NOMO-1 (cell line): ENCODE measurements around the gene C8B.

ENCODE experiments used
- DNase-seq, 2 experiments: peaks; one replicate each; lab custom pipeline; 2025; ENCODE audit not compliant: unreplicated experiment in 2 of 2; lab: John Stamatoyannopoulos, UW

Gene C8B

DNA sequence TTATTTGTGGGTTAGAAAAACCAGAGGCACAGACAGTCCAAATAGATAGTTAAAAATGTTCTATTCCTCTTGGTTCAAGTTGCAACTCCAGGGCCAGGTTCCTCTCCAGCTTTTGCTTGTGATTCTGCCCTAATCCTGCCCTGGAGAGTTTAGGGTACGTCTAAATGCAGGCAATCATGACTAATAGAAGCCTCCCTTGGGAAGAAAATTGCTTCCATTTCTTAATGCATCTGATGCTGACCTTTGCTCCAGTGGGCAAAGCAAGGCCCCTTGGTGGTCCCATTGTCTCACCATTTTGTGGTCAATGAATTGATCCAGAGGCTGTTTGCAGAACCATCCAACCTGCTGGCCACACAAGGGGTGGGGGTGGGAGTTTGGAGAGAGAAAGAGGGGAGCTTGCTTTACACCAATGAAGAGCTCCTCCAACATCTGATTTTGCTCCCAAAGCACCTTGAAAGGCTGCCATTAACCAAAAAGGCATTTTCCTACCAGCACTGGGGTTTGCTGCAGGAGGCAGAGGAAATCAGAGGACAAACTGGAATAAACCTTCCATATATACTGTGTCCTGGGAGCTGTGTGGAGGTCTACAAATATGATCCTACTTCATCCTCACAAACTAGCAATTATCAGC lies 31.3 kb downstream of the C8B start:
- no peak for DNase-seq

- DNase-seq: no peak
Observed at GRCh38 chr1:56933606-56934005, 32.2 kb downstream of the C8B start.

DNA sequence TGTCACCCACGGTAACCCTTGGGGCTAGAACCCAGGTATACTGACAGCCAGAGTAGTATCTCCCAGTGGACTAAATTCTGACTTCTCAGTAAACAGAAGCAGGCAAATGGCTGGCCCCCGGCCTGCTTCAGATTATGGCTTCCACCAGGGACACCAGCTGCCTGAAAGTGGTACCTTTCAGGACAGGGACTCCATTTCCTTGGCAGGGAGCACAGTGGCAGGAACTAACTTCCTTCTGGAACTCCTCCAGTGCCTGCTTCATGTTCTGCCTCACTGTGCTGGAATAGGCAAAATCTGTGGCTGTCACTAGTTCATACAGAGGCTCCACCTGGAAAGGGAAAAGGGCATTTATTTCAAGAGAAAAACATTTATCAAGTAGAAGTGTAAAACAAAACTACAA lies 32.7 kb downstream of the C8B start:
- no peak for DNase-seq

- DNase-seq: no peak
Observed at GRCh38 chr1:56931686-56932085, 34.1 kb downstream of the C8B start.

GRCh38 chr1:56931211-56931610 lies 34.6 kb downstream of the C8B start:
- DNase-seq: no peak

DNA sequence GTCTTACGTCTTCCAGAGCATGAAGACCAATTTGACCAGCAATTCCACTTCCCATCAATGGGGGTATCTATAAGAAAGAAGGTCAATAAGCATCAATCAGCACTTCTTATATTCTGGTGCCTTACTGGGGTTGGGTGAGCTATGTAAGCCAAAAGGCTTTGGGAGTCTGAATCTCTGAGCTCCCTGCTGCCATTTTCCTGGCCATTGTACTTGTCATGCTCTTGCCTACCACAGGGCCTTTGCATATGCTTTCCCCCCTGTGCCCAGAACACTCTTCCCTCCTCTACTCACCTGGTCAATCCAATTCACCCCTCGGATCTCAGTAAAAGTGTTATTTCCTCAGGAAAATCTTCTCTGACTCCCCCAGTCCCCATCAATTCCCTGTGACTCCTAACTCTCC lies 36.3 kb downstream of the C8B start:
- no peak for DNase-seq

DNA sequence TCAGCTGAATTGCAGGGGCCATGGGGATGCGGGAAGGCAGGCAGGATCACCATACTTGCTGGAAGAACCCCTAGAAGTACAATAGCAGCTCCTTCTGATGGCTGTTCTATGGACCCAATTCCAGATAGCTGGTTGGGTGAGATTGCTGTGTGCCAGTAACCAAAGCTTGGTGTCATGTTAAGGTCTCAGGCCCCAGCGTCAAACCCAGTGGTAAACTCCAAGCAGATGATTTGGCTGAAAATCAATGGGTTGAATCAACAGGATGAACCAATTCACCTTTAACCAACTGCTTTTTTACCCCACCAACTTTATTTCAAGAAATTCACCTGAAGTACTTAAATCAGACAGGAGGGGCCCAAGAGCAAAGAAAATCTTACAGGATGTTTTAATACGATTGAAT lies 37.8 kb downstream of the C8B start:
- no peak for DNase-seq

DNA sequence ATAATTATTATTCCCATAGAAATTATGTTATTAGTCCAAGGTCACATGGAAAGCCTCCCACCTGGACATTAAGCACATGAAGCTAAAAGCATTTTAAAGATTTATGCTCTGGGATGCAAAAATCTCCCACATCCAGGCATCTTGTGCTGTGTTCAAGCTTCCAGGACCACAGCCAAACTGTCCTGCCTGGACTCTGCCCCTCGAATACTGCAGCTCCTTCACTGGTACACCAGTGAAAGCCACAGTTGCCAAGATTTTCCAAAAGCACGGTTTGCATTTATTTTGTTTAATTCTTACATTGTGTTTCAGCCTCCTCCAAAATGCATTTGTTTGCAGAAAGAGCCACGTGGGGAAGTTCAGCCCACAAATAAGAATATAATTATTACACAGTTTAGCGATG lies 38.6 kb downstream of the C8B start:
- DNase-seq: no peak

DNA sequence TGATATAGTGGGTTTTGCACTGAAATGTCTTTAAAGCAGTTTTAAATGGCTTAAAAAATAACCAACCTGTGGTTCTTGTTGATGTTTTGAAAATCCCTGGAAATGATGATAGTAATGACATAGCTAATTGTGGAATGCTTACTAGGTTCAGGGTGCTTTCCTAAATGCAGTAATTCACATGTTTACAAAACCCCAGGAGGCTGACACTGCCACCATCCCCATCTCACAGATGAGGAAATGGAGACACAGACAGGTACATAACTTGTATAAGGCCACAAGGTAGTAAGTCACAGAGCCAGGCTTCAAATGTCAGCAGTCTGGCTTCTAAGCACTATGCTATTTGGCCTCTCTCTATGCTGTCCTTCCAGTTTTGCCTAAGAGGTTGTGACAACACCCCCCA lies 40.6 kb downstream of the C8B start:
- no peak for DNase-seq

DNA sequence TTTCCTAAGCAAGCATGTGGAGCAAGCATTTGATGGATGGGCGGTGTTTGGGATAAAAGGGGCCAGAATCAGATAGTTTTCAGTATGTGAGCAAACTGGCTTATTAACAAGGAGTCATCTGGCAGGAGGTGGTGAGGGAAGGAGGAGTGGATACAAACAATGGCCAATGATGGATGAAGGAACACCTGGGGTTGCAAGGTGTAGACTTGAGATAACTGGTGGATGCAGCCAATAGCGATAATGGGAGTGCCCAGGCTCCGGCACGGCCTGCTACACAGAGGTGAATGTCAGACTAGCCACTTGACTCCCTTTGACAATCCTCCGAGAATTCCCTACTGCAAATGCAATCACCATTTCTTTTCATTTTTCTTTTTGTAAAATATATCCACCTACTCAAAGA lies 41.7 kb downstream of the C8B start:
- no peak for DNase-seq

GRCh38 chr1:56923201-56923600 lies 42.6 kb downstream of the C8B start:
- no peak for DNase-seq

DNA sequence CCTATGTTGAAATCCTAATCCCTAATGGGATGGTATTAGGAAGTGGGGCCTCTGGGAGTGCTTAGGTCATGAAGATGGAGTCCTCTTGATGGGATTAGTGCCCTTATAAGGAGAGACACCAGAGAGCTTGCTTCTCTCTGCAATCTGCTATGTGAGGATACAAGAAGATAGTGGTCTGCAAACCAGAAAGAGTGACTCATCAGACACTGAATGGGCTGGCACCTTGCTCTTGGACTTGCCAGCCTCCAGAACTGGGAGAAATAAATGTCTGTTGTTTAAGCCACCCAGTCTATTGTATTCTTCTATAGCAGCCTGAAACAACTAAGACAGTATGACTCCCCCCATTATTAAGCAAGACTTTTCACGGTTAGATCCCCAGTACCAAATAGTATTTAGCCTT lies 43.3 kb downstream of the C8B start:
- no peak for DNase-seq

DNA sequence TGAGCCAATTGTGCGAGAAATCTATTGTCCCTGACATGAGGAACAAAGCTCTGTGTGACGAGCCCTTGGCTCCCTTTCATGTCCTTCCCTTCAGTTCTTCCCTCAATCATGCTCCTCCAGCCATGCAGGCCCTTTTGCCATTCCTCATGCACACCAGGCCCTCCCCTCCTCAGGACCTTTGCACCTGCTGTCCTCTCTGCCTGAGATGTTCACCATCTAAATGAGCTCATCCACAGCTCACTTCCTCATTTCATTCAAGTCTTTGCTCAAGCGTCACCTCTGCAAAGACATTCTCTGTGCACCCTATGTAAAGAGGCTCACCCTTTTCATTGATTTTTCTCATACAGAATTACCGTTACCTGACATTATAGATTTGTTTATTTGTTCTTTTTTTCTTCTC lies 43.7 kb downstream of the C8B start:
- peak; percentile 6 to 19 for DNase-seq

GRCh38 chr1:56921479-56921878 lies 44.3 kb downstream of the C8B start:
- no peak for DNase-seq

GRCh38 chr1:56920591-56921001 lies 45.2 kb downstream of the C8B start:
- no peak for DNase-seq

DNA sequence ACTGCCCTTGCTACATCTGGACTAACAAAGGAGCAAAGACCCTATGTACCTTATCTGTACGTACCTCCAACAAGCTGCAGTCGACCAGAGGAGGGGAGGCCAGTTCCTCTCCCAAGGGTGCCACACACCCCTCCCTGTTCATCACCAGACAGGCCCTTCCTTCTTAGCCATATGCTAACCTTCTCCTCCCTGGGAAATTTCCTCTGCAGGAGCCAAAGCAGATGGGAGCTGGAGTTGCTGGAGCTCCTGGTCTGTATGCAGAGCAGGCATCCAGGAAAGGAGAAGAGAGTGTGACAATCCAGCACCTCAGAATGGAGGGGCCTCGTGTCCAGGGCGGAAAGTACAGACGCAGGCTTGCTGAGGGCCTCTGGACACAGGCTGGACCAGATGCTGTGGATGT lies 48.5 kb downstream of the C8B start:
- DNase-seq: no peak

GRCh38 chr1:56916630-56917029 lies 49.2 kb downstream of the C8B start:
- no peak for DNase-seq

- no peak for DNase-seq
Observed at GRCh38 chr1:56915960-56916359, 49.9 kb downstream of the C8B start.

GRCh38 chr1:56912325-56912724 lies 53.5 kb downstream of the C8B start:
- DNase-seq: no peak

DNA sequence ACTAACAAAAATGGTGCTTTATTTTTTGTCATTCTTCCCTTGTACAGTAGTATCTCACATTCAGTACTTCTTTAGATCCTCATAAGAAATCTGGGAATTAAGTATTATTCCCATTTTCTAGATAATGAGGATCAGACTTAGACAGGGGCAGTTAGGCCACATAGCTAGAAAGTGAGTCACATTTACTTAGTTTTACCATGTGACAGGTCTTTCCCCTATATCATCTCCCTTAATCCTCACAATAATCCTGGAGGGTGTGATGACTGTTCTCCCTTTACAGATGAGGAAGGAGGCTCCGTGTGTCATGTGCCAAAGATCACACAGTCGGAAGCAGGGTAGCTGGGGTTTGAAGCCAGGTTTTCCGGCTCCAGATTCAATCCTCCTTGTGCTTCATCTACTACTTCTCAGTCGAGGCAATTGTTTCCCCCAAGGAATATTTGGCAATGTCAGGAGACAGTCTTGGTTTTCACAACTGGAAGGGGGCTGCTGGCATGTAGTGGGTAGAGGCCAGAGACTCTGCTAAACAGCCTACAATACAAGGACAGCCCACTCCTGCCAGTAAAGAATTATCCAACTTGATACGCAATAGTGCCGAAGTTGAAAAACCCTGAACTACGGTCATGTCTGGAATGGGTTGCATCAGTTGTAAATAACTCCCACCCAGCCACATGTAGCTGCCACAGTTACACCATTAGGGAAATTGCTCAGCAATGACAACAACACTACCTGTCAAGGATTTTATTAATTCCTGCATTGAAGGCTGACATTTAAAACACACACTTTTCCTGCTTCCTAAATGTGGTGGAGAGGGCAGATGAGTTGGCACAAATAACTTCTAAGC lies 54.5 kb downstream of the C8B start:
- peak; percentile 30 to 65 for DNase-seq

DNA sequence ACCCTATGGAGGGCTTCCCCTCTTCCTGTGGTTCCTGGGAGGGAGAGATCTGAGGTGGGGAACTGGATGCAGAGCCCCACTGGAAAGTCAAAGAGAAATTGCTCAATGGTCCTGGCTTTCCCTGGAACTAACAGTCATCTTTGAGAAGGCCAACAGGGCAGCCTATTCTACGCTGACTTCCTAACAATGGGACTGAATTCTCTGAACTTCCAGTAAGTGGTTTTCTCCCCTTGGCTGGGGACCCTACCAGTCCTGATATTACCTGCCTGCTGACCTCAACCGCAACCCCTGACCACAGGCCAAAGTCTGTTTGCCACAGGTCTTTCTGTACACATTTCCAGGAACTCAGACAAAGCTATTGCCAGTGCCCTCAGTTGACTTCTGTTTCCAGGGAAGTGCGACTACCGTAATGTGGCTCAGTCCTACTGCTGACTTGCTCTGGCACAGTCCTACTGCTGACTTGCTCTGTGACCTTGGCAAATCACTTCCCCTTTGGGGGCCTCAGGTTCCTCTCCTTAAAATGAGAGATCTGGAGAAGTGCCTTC lies 55.3 kb downstream of the C8B start:
- peak; percentile 81 to 86 for DNase-seq

DNA sequence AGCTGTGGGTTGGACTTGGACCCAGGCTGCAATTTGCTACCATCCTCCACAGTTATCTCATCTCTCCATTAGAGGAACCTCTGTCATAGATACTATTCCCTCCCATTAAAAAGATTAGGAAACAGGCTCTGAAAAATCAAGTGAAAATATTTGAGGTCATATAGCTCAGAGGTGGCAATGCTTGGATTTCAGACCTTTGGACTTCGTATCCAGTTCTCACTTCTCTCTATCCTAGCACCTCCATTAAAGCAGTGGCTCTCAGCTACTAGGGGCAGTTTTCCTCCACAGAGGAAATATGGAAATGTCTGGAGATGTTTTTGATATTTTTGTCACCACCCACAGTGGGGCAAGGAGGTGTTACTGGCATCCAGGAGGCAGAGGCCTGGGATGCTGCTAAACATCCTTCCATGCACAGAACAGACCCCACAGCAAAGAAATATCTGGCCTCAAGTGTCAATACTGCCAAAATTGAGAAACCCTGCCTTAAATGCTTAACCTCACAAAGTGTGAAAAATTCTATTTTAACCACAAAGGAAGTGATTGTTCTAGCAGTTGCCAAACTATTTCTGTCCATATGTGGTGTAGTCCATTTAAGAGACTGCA lies 57.1 kb downstream of the C8B start:
- peak; percentile 83 to 92 for DNase-seq
